NOMO-1 treated with DMSO at 0.1 percent for 48 hours (cell line): ENCODE results near the gene PAOX.

Experiments
- DNase-seq: peaks from one replicate; lab custom pipeline; 2025; ENCODE audit not compliant: unreplicated experiment; lab: John Stamatoyannopoulos, UW

PAOX gene

DNA sequence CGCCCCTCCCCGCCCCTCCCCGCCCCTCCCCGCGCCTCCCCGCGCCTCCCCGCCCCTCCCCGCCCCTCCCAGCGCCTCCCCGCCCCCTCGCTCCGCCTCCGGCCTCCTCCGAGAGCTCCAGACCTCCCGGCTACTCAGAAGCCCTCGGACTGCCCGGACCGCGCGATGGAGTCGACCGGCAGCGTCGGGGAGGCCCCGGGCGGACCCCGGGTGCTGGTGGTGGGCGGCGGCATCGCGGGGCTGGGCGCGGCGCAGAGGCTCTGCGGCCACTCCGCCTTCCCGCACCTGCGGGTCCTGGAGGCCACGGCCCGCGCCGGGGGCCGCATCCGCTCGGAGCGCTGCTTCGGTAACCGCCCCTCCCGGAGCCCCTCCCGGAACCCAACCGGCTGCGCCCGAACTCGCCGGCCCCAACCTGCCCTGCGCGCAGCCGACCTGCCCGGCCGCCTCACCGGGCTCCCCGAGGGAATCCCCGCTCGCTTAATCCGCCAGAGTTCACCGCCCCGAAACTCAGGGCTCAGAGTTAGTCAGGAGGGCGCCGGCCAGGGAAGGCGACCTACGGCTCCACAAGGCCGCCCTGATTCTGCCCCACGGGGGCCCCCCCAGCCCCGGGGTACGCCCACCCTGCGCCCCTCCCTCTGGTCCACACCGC is at the start of gene PAOX:
PAOX (plus strand) TSS at position 111 of the 649 bp plus-strand sequence; CDS start at position 166, 55 bp downstream.
- DNase-seq, result peak; percentile 12

DNA sequence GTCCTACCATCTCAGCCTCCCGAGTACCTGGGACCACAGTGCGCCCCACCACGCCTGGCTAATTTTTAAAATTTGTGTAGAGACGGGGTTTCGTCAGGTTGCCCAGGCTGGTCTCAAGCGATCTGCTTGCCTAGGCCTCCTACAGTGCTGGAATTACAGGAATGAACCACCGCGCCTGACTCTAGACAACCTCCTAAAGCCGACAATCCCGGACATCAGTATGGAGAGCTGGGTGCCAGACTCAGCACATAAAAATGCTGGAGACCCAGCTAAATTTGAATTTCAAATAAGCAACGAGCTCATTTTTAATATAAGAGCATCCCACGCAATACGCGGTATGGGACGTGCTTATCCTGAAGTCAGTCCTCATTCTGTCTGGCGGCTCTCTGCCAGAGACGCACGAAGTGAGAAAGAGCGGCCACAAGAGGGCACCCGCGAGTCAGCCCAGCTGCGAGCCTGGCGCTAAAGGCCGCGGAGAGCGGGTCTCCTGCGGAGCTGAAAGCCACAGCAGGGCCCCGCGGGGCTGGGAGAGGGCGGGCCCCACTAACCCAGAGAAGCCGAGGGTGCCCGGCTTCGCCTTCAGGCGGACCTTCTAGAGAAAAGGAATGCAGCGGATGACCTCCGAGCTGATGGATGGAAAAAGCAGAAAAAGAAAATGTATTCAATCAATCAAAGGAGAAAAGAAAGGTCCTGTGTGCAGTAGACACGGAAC is 49.4 kb upstream of the PAOX start:
- DNase-seq, result peak; percentile 73

GRCh38 chr10:133332936-133333699 is 45.9 kb upstream of the PAOX start:
- DNase-seq, result no peak

GRCh38 chr10:133334503-133335245 is 44.4 kb upstream of the PAOX start:
- DNase-seq, result no peak

- no peak for DNase-seq
Measured at GRCh38 chr10:133335246-133336117, 43.6 kb upstream of the PAOX start.

DNA sequence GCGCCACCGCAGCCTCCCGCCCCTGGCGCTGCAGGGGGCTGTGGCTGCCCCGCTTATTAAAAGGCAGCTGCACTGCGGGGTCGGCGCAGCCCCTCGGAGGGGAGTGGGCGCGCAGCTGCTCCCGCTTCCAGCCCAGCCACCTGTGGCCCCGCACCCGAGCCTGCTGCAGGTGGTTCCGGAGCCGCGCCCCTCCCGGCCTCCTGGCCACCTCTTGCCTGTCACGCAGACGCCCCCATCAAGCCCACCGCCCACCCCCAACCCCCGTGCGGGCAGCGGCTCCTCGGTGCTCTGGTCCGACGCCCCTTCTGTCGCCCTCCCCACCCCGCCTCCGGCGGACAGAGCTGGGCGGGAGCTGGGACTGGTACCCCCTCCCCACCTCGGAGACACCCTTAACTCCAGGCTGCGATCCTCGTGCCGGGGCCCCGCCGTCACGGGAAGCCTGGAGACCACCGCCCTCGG is 42.9 kb upstream of the PAOX start:
- no peak for DNase-seq

GRCh38 chr10:133336577-133337369 is 42.3 kb upstream of the PAOX start, which contains the start of gene CALY:
Gene CALY, minus strand, starts transcription at chr10:133336896. Its CDS starts 7,907 bp downstream, at chr10:133328989.
- DNase-seq, result no peak

DNA sequence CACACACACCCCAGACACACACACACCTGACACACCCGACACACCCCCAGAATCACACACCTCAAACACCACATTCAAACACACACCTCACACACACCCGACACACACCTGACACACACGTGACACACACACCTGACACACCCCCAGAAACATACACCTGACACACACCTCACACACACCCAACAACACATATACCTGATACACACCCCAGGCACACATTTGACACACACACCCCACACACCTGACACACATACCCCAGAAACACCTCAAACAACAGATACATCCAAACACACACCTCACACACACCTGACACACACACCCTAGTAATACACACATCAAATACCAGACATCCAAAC is 41.7 kb upstream of the PAOX start:
- no peak for DNase-seq

GRCh38 chr10:133338080-133339071 is 40.7 kb upstream of the PAOX start:
- DNase-seq, result no peak

GRCh38 chr10:133339708-133340380 is 39.2 kb upstream of the PAOX start:
- no peak for DNase-seq

DNA sequence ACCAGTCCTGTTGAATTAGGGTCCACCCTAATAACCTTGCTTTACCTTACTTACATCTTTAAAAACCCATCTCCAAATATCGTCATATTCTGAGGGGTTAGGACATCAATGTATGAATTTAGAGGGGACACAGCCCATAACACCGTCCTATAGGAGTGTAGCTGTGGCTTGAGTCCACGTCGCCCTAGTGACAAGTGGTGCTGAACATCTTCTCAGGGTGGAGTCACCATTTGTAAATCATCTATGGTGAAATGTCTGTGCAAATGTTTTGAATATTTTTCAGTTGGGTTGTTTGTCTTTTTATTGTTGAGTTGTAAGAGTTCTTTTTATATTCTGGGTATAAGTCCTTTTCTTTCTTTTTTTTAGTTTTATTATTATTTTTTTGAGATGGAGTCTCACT is 37.1 kb upstream of the PAOX start:
- DNase-seq, result no peak

GRCh38 chr10:133342942-133343341 is 36.1 kb upstream of the PAOX start:
- DNase-seq, result no peak

GRCh38 chr10:133343558-133343957 is 35.5 kb upstream of the PAOX start:
- no peak for DNase-seq

GRCh38 chr10:133344236-133344635 is 34.8 kb upstream of the PAOX start:
- no peak for DNase-seq

GRCh38 chr10:133346413-133346812 is 32.6 kb upstream of the PAOX start:
- no peak for DNase-seq

DNA sequence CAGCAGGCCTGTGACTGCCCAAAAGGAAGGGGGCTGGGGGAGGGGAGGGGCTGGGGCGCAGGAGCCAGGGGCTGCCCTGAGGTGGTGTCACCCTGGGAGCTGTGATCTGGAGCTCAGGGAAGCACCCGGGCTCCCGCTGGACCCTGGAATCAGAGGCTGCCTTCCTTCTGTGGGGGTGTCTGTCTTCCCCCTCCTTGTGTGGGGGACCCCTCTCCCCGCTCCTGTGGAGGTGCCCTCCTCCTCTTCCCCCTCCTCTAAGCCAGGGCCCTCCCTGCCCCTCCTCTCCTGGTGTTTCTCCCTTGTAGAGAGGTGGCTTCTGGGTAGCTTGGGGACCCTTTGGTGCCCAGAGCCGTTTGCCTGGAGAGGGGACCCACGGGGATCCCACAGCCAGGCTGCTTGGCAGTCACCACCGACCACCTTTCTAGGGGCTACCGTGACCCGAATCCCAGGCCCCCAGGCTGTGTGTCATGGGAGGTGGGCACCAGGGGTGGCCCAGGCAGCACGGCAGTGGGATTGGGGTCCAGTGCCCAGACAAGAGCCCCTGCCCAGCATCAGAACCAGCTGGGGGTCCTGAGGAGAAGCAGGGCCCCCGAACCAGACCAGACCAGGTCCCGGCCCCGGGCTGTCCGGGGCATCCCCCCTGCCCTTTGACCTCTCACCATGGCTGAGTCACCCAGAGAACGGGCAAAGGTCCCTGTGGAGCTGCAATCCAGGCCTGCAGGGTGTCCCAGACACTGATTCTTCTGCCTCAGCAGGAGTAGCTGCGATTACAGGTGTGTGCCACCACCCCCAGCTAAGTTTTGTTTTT is 31.1 kb upstream of the PAOX start:
- DNase-seq, result no peak

DNA sequence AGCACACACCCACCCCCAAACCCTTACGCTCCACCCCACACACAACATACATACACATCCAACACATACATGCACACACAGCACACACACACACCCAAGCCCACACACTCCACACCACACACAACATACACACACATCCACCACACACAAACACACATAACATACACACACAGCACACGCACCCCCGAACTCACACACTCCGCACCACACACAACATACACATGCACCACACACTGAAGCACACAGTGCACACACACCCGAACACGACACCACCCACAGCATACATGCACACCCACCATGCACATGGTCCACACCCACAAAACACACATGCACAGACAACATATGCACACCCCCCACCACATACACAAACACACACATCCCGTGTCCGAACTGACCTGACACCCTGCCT is 29.9 kb upstream of the PAOX start:
- no peak for DNase-seq
